Prostate gland (tissue), 2 donors: ENCODE results near the gene PRKG2.

ENCODE experiments used
- CTCF ChIP-seq, 4 experiments: fragments of 200-600 bp in 2 of 4; fragments of 450-650 bp in 2 of 4; sonication (generic) in 2 of 4; IDR thresholded peaks; 1 replicate in 3 of 4; 2 replicates in 1 of 4; pipeline ENCODE4 v1.5.1; 2016 to 2019; ENCODE audit warnings: antibody characterized with exemption in 4 of 4, mild to moderate bottlenecking in 2 of 4, moderate library complexity in 2 of 4
- POLR2A ChIP-seq: fragments of 450-650 bp; IDR thresholded peaks from one replicate; pipeline ENCODE4 v1.6.1; 2016; ENCODE audit warnings: antibody characterized with exemption, mild to moderate bottlenecking

- TF ChIP-seq CTCF (IDR thresholded peaks at IDR 0.05) (no peak), POLR2A (no peak)
Observed at GRCh38 chr4:81060587-81061343, 154.3 kb downstream of the PRKG2 start.
